Ascending aorta (tissue), 2 donors: Measurements from ENCODE around the gene CYFIP2. TPM values are rescaled to one million over a fixed set of nuclear protein-coding genes. Genes with fewer than 3 reads are reported as not detected.
A peak's percentile ranks its signal among the peaks of the same experiment; 100 is the strongest.

ENCODE experiments used
- DNase-seq, 2 donors: peaks; one replicate each; pipeline ENCODE4 v3.0.0-alpha.2; 2019; ENCODE audit warnings: low spot score in 2 of 2
- H3K27ac ChIP-seq, 2 donors: fragments of 200-600 bp; sonication (generic); one replicate each; pipeline ENCODE4 v1.5.1; 2016 to 2017; ENCODE audit warnings: mild to moderate bottlenecking in 1 of 2
- H3K27me3 ChIP-seq: fragments of 200-600 bp; sonication (generic); one replicate; pipeline ENCODE4 v1.5.1; 2017
- H3K36me3 ChIP-seq, 2 donors: fragments of 200-600 bp; sonication (generic); one replicate each; pipeline ENCODE4 v1.5.1; 2016
- H3K4me1 ChIP-seq, 2 donors: fragments of 200-600 bp; sonication (generic); one replicate each; pipeline ENCODE4 v1.5.1; 2016 to 2017; ENCODE audit warnings: mild to moderate bottlenecking in 1 of 2
- H3K4me3 ChIP-seq, 2 donors: fragments of 200-600 bp; sonication (generic); one replicate each; pipeline ENCODE4 v1.5.1; 2016 to 2017; ENCODE audit warnings: mild to moderate bottlenecking in 1 of 2
- H3K9me3 ChIP-seq, 2 donors: fragments of 200-600 bp; sonication (generic); one replicate each; pipeline ENCODE4 v1.5.1; 2016
- CTCF ChIP-seq, 3 experiments: fragments of 200-600 bp in 2 of 3; fragments of 450-650 bp in 1 of 3; sonication (generic) in 2 of 3; IDR thresholded peaks; one replicate each; pipeline ENCODE4 v1.5.1; 2016 to 2019; ENCODE audit warnings: antibody characterized with exemption in 3 of 3, mild to moderate bottlenecking in 1 of 3, moderate library complexity in 1 of 3
- intact Hi-C: fragments of 100-400 bp; cut with DNase I; formaldehyde crosslinking; loops from one replicate; pipeline ENCODE4 v1.15.1; 2023
- total RNA-seq: library from RNA; depleted of rRNA; stranded (reverse); fragments of >200 nt; gene quantifications from one replicate; pipeline ENCODE4 v1.1.0, GENCODE V29; 2016

Gene CYFIP2
- total RNA-seq, 1 donor from 2014 or later = 78.1 TPM

GRCh38 chr5:157322581-157322980 lies 56.7 kb downstream of the CYFIP2 start:
- H3K27ac ChIP-seq = no peak overlapping the region
- H3K4me3 ChIP-seq = no peak overlapping the region
- H3K9me3 ChIP-seq = no peaks in the 10 kb centered on the region
- peak in 1 of 2 donors; percentile 55 for DNase-seq
- TF ChIP-seq CTCF (IDR thresholded peaks at IDR 0.05) = no peak
- H3K27me3 ChIP-seq = no peaks in the 10 kb centered on the region
- H3K36me3 ChIP-seq = peaks cover 0 to 34% of the 10 kb centered on the region in 2 donors
- no peaks in the 10 kb centered on the region for H3K4me1 ChIP-seq
- intact Hi-C loops = no loop called here

GRCh38 chr5:157323107-157323706 lies 57.3 kb downstream of the CYFIP2 start:
- no peaks in the 10 kb centered on the region for H3K4me1 ChIP-seq
- H3K9me3 ChIP-seq = no peaks in the 10 kb centered on the region
- H3K4me3 ChIP-seq = no peak overlapping the region
- H3K27ac ChIP-seq = no peak overlapping the region
- DNase-seq = peak in 1 of 2 donors; percentile 50
- H3K27me3 ChIP-seq = no peaks in the 10 kb centered on the region
- TF ChIP-seq CTCF (IDR thresholded peaks at IDR 0.05) = peak in 1 of 3 experiments; percentile 10
- intact Hi-C loops = no loop called here
- peaks cover 0 to 34% of the 10 kb centered on the region in 2 donors for H3K36me3 ChIP-seq

- Histone ChIP-seq H3K27ac (no peak overlapping the region), H3K27me3 (no peaks in the 10 kb centered on the region), H3K9me3 (no peaks in the 10 kb centered on the region), H3K4me3 (no peak overlapping the region), H3K36me3 (peaks cover 0 to 34% of the 10 kb centered on the region in 2 donors), H3K4me1 (no peaks in the 10 kb centered on the region)
- intact Hi-C loops = no loop called here
- no peak for DNase-seq
- no peak for TF ChIP-seq CTCF (IDR thresholded peaks at IDR 0.05)
Measured at GRCh38 chr5:157324237-157324636, 58.3 kb downstream of the CYFIP2 start.

GRCh38 chr5:157326440-157327005 lies 60.6 kb downstream of the CYFIP2 start:
- no peaks in the 10 kb centered on the region for H3K4me1 ChIP-seq
- intact Hi-C loops = loop anchor here (5.0 kb wide), 1 partner anchor 416 kb away; the partner anchor contains the start of gene LSM11
- no peaks in the 10 kb centered on the region for H3K9me3 ChIP-seq
- no peak for TF ChIP-seq CTCF (IDR thresholded peaks at IDR 0.05)
- no peaks in the 10 kb centered on the region for H3K27me3 ChIP-seq
- no peak overlapping the region for H3K27ac ChIP-seq
- H3K4me3 ChIP-seq = no peak overlapping the region
- peaks cover 3 to 28% of the 10 kb centered on the region in 2 donors for H3K36me3 ChIP-seq
- no peak for DNase-seq

- intact Hi-C loops = loop anchor here (1.0 to 5.0 kb wide), 3 partner anchors 148 to 415 kb away; partner anchors contain the start of gene LSM11
- H3K27me3 ChIP-seq = no peaks in the 10 kb centered on the region
- H3K36me3 ChIP-seq = peaks cover 5 to 32% of the 10 kb centered on the region in 2 donors
- no peaks in the 10 kb centered on the region for H3K4me1 ChIP-seq
- no peaks in the 10 kb centered on the region for H3K9me3 ChIP-seq
- no peak for TF ChIP-seq CTCF (IDR thresholded peaks at IDR 0.05)
- DNase-seq = no peak
- no peak overlapping the region for H3K4me3 ChIP-seq
- no peak overlapping the region for H3K27ac ChIP-seq
Measured at GRCh38 chr5:157327771-157328170, 61.8 kb downstream of the CYFIP2 start.
